ENCODE measurements around the gene DCAF16.

Gene DCAF16

GRCh38 chr4:17781300-17782287, 29.0 kb downstream of the DCAF16 start, which contains the start of gene FAM184B:
Gene FAM184B, minus strand, starts transcription at chr4:17781621. Its CDS starts 322 bp downstream, at chr4:17781299.
- no peak for DNase-seq (ENCODE audit: low spot score)

- DNase-seq (ENCODE audit: low spot score): no peak
Measured at GRCh38 chr4:17780501-17781299, 29.9 kb downstream of the DCAF16 start.

GRCh38 chr4:17778431-17778830, 32.1 kb downstream of the DCAF16 start:
- DNase-seq (ENCODE audit: low spot score): no peak

- no peak for DNase-seq (ENCODE audit: low spot score)
Measured at GRCh38 chr4:17773135-17773698, 37.3 kb downstream of the DCAF16 start.

- DNase-seq (ENCODE audit: low spot score): no peak
Measured at GRCh38 chr4:17771284-17771908, 39.2 kb downstream of the DCAF16 start.

- DNase-seq (ENCODE audit: low spot score): no peak
Measured at GRCh38 chr4:17770845-17771244, 39.7 kb downstream of the DCAF16 start.

- no peak for DNase-seq (ENCODE audit: low spot score)
Measured at GRCh38 chr4:17769406-17770174, 41.0 kb downstream of the DCAF16 start.

- DNase-seq (ENCODE audit: low spot score): no peak
Measured at GRCh38 chr4:17766826-17767458, 43.6 kb downstream of the DCAF16 start.

- DNase-seq (ENCODE audit: low spot score): no peak
Measured at GRCh38 chr4:17765514-17766286, 44.9 kb downstream of the DCAF16 start.

- DNase-seq (ENCODE audit: low spot score): no peak
Measured at GRCh38 chr4:17763931-17764330, 46.6 kb downstream of the DCAF16 start.

GRCh38 chr4:17763416-17763815, 47.1 kb downstream of the DCAF16 start:
- no peak for DNase-seq (ENCODE audit: low spot score)

GRCh38 chr4:17762726-17763125, 47.8 kb downstream of the DCAF16 start:
- no peak for DNase-seq (ENCODE audit: low spot score)

- no peak for DNase-seq (ENCODE audit: low spot score)
Measured at GRCh38 chr4:17761062-17761461, 49.5 kb downstream of the DCAF16 start.

- no peak for DNase-seq (ENCODE audit: low spot score)
Measured at GRCh38 chr4:17760626-17761025, 49.9 kb downstream of the DCAF16 start.

- no peak for DNase-seq (ENCODE audit: low spot score)
Measured at GRCh38 chr4:17758485-17758884, 52.1 kb downstream of the DCAF16 start.

GRCh38 chr4:17757621-17758020, 52.9 kb downstream of the DCAF16 start:
- no peak for DNase-seq (ENCODE audit: low spot score)

- DNase-seq (ENCODE audit: low spot score): no peak
Measured at GRCh38 chr4:17753646-17754045, 56.9 kb downstream of the DCAF16 start.

Data from HuH-7.5 (cell line).